Stimulated activated CD8-positive, alpha-beta memory T cell treated with anti-CD3 and anti-CD28 coated beads, Interleukin-4, amount 100 ng/mL, for 1 hour (primary cell): ENCODE results near the gene OPTC.
"Not testable (repeated sequence)": the region's sequence is repeated elsewhere in the genome, so short reads cannot be mapped to it uniquely, and the experiment has no call there.

Experiments
- DNase-seq, 2 donors: peaks; one replicate each; pipeline ENCODE4 v3.0.0-alpha.2; 2020; ENCODE audit warnings: low read depth in 2 of 2, low spot score in 1 of 2

The OPTC gene

GRCh38 chr1:203465146-203465798 is 28.7 kb upstream of the OPTC start:
- DNase-seq = no peak

DNA sequence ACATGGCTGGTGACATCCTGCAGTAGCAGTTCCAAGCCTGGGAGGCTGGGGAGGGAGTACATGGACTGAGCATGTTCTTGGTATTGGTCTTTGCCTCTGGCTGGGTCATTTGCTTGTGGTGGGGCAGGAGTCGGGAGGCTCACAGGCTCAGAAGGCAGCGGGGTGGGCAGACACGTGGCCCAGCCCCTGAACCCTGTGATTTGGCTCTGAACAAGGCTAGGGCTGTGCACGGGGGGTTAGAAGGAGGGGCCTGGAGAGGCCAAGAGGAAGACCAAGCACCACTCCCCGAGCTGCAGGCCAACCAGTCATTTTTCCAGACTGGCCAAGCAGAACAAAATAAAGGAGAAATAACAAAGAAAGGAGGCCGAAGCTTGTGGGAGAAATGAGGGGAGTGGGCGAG is 28.0 kb upstream of the OPTC start:
- DNase-seq = no peak

- DNase-seq = not testable (repeated sequence)
Measured at GRCh38 chr1:203466906-203467549, 26.9 kb upstream of the OPTC start.

GRCh38 chr1:203467550-203467921 is 26.4 kb upstream of the OPTC start:
- no peak for DNase-seq

DNA sequence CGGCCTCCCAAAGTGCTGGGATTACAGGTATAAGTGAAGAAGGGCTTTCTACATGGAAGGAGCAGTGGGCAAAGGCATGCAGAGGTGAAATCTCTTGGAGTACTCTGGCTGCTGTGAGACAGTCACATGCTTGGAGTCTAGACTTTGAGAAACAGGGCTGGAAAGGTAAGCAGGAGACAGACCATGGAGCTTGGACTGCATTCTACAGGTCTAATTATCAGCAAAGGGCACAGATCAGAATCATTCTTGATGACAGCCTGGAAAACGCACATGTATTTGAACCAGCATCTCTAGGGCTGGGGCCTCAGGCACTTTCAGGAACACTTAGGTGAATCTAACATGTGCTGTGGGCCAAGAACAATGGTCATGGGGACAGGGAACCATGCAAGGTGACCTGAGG is 25.6 kb upstream of the OPTC start:
- no peak for DNase-seq

- no peak for DNase-seq
Measured at GRCh38 chr1:203470240-203470639, 23.7 kb upstream of the OPTC start.

DNA sequence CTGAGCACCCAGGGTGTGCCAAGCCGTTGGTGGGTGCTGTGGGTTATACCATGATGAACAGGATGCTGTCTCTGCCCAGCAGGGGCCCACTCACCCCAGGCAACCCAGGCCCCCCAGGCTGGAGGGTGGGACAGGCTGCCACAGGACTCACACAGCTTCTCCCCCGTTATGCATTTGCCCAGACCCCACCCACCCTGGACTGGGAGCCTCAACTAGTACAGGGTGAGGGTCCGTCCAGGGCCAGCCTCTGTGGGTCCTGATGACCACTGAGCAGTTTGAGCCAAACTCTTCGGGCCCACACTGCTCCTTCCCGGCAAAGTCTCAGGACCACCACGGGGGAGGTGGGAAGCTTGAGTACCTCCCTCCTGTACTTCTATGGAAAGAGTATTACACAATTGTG is 22.1 kb upstream of the OPTC start:
- DNase-seq = no peak

GRCh38 chr1:203473281-203473680 is 20.7 kb upstream of the OPTC start:
- DNase-seq = no peak

DNA sequence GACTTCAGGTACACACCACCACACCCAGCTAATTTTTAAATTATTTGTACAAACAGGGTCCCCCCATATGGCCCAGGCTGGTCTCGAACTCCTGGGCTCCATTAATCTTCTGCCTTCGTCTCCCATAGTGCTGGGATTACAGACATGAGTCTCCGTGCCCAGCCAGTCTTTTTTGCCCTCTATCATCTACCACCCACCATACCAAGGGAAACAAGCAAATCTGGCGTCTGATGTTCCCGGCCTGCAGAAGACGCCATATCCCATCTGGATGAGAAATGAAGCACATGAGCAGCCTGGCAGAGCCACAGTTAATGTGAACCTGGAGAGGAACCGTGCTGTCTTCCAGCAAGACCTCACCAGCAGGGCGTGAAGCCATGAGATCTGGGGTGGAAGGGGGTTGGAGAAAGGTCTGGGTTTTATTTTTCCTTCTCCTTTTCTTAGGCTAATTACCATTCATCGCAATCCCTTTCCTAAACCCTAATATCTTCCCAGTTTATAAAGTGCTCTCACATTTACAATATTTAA is 20.1 kb upstream of the OPTC start:
- DNase-seq = no peak

GRCh38 chr1:203475012-203475981 is 18.7 kb upstream of the OPTC start, which contains the start of gene PRELP:
Gene PRELP, plus strand, starts transcription at chr1:203475806. Its CDS starts 7,379 bp downstream, at chr1:203483185.
- no peak for DNase-seq

DNA sequence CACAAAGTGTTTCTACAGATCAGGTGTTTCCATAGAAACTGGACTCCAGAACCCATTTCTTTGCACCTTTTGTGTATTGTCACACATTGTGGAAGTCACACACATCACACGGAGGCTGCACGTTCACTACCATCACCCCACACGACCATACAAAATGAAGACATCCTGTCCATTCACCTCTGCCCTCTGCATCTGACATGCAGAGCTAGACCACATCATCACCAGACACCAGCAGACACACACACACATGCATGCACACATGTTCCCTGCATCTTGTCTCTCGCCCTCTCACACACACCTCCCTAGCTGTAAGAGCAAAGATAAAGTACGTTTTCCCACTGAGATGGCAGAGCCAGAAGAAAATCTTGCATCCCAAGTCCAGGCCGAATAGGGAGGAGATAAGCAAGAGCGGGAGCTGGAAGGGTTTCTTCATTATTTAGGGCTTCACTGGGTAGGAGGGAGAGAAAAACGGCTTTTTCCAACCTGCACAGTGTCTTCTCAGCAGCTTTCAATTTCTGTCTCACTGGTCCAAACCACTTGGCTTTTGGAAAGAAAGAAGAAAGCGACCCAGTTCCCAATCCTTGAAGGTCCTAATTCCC is 17.6 kb upstream of the OPTC start:
- no peak for DNase-seq

DNA sequence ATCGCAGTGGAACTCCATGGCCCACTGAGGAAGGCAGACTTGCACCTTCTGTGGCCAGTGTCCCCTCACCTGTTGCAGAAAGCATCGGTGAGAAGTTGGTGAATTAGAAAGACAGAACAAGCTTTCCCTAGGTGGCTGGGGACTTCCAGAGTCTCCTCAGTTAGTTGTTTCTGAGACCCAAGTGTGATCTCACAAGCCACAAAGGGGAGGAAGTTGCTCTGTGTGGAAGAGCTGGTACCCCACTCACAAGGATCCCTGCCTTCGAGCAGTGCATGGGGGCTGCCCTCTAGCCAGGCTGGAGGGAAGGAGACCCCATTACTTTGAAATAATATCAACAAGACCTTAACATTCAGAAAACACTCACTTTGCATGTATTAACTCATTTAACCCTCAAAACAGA is 16.2 kb upstream of the OPTC start:
- DNase-seq = no peak

GRCh38 chr1:203478231-203478630 is 15.7 kb upstream of the OPTC start:
- DNase-seq = no peak

GRCh38 chr1:203478986-203479385 is 15.0 kb upstream of the OPTC start:
- DNase-seq = no peak

DNA sequence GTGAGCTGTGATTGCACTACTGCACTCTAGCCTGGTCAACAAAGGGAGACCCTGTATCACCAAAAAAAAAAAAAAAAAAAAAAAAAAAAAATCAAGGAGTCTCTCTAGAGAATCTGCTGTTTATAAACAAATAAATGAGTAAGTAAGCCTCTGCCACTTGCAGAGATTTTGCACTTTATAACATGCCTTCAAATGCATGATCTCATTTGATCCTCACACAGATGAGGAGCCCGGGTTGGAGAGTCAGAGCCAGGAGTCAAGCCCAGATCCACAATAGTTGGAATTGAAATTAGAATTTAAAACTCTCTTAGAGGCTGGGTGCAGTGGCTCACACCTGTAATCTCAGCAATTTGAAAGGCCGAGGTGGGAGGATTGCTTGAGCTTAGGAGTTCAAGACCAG is 14.3 kb upstream of the OPTC start:
- no peak for DNase-seq

DNA sequence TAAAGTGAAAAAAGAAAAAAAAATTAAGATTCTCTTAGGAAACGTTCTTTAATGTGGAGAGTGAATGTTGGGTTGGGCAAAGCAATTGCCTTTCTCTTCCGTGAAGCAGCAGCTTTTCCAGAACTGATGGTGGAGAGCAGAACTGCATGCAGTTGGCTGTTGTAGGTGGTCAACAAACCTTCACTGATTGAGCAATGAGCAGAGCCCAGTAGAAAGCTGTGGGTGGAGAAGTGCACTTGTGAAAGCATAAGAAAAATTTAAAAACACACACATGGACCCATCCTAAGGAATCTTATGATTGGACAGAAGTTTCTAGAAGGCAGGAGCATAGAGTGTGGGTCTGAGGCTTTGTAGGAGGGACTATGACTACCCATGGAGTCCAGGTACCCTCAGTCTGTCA is 13.9 kb upstream of the OPTC start:
- no peak for DNase-seq

GRCh38 chr1:203480525-203481084 is 13.3 kb upstream of the OPTC start:
- peak in 1 of 2 donors; percentile 18 for DNase-seq

GRCh38 chr1:203481196-203481595 is 12.8 kb upstream of the OPTC start:
- no peak for DNase-seq

- no peak for DNase-seq
Measured at GRCh38 chr1:203486618-203487370, 7.2 kb upstream of the OPTC start.

- no peak for DNase-seq
Measured at GRCh38 chr1:203488539-203488938, 5.4 kb upstream of the OPTC start.
